ENCODE measurements around the gene CPLX3. TPM values are rescaled to one million over a fixed set of nuclear protein-coding genes. Genes with fewer than 3 reads are reported as not detected.

Gene CPLX3
- total RNA-seq, 4 donors from 2014 or later: not detected

GRCh38 chr15:74829991-74830390 is 3.6 kb downstream of the CPLX3 start:
- DNase-seq (ENCODE audit: low spot score in 2 of 2): no peak
- H3K27ac ChIP-seq: no peak overlapping the region
- peaks cover 0 to 14% (median 2%) of the 10 kb centered on the region in 4 donors for H3K4me1 ChIP-seq
- TF ChIP-seq EP300 (IDR thresholded peaks at IDR 0.05) (no peak), POLR2A (IDR thresholded peaks at IDR 0.05) (no peak), CTCF (IDR thresholded peaks at IDR 0.05) (no peak)
- peaks cover 0 to 48% of the 10 kb centered on the region in 2 donors for H3K27me3 ChIP-seq
- no peaks in the 10 kb centered on the region for H3K36me3 ChIP-seq
- WGBS, 2 donors: 59 to 69% methylated on average over 6 of the region's 6 CpGs
- H3K9me3 ChIP-seq: no peaks in the 10 kb centered on the region
- no peak overlapping the region for H3K4me3 ChIP-seq

GRCh38 chr15:74830868-74831267 is 4.4 kb downstream of the CPLX3 start:
- peaks cover 0 to 44% of the 10 kb centered on the region in 2 donors for H3K27me3 ChIP-seq
- H3K27ac ChIP-seq: no peak overlapping the region
- peaks cover 0 to 14% (median 2%) of the 10 kb centered on the region in 4 donors for H3K4me1 ChIP-seq
- no peaks in the 10 kb centered on the region for H3K9me3 ChIP-seq
- TF ChIP-seq EP300 (IDR thresholded peaks at IDR 0.05): no peak
- TF ChIP-seq CTCF (IDR thresholded peaks at IDR 0.05): no peak
- TF ChIP-seq POLR2A (IDR thresholded peaks at IDR 0.05): no peak
- WGBS, 2 donors: 43 to 60% methylated on average over 5 of the region's 5 CpGs
- H3K36me3 ChIP-seq: peaks cover 0 to 6% (median 0%) of the 10 kb centered on the region in 3 donors
- DNase-seq (ENCODE audit: low spot score in 2 of 2): no peak
- H3K4me3 ChIP-seq: no peak overlapping the region

GRCh38 chr15:74831813-74832495 is 5.5 kb downstream of the CPLX3 start:
- no peak for DNase-seq (ENCODE audit: low spot score in 2 of 2)
- Histone ChIP-seq H3K27me3 (peaks cover 0 to 35% of the 10 kb centered on the region in 2 donors), H3K4me3 (no peak overlapping the region), H3K9me3 (no peaks in the 10 kb centered on the region), H3K27ac (no peak overlapping the region), H3K4me1 (peaks cover 0 to 4% (median 2%) of the 10 kb centered on the region in 4 donors), H3K36me3 (peaks cover 0 to 17% (median 0%) of the 10 kb centered on the region in 3 donors)
- no peak for TF ChIP-seq POLR2A (IDR thresholded peaks at IDR 0.05)
- no peak for TF ChIP-seq CTCF (IDR thresholded peaks at IDR 0.05)
- WGBS, 2 donors: 50 to 58% methylated on average over 12 to 15 of the region's 15 CpGs

GRCh38 chr15:74832826-74833225 is 6.4 kb downstream of the CPLX3 start:
- no peak overlapping the region for H3K4me3 ChIP-seq
- no peak for TF ChIP-seq CTCF (IDR thresholded peaks at IDR 0.05)
- TF ChIP-seq EP300 (IDR thresholded peaks at IDR 0.05): no peak
- no peak for TF ChIP-seq POLR2A (IDR thresholded peaks at IDR 0.05)
- no peaks in the 10 kb centered on the region for H3K9me3 ChIP-seq
- peaks cover 0 to 26% of the 10 kb centered on the region in 2 donors for H3K27me3 ChIP-seq
- no peak for DNase-seq (ENCODE audit: low spot score in 2 of 2)
- peaks cover 0 to 4% (median 2%) of the 10 kb centered on the region in 4 donors for H3K4me1 ChIP-seq
- WGBS, 2 donors: 63 to 67% methylated on average over 4 of the region's 4 CpGs
- peaks cover 0 to 26% (median 0%) of the 10 kb centered on the region in 3 donors for H3K36me3 ChIP-seq
- no peak overlapping the region for H3K27ac ChIP-seq

GRCh38 chr15:74833376-74834107 is 7.1 kb downstream of the CPLX3 start:
- peaks cover 0 to 33% (median 5%) of the 10 kb centered on the region in 3 donors for H3K36me3 ChIP-seq
- H3K27ac ChIP-seq: no peak overlapping the region
- DNase-seq (ENCODE audit: low spot score in 2 of 2): no peak
- 63 to 67% methylated on average over 9 to 12 of the region's 12 CpGs for WGBS, 2 donors
- H3K27me3 ChIP-seq: peaks cover 0 to 19% of the 10 kb centered on the region in 2 donors
- no peaks in the 10 kb centered on the region for H3K9me3 ChIP-seq
- H3K4me1 ChIP-seq: peaks cover 0 to 4% (median 2%) of the 10 kb centered on the region in 4 donors
- TF ChIP-seq POLR2A (IDR thresholded peaks at IDR 0.05): no peak
- no peak for TF ChIP-seq CTCF (IDR thresholded peaks at IDR 0.05)
- no peak for TF ChIP-seq EP300 (IDR thresholded peaks at IDR 0.05)
- no peak overlapping the region for H3K4me3 ChIP-seq
